ENCODE data around the gene GPC6.

The GPC6 gene

GRCh38 chr13:94140027-94140426, 913.4 kb downstream of the GPC6 start:
- no peak overlapping the region for H3K4me3 ChIP-seq (ENCODE audit: low read length, poor library complexity, severe bottlenecking)
- H3K4me1 ChIP-seq (ENCODE audit: insufficient read depth, low read length, poor library complexity, severe bottlenecking), result no peaks in the 10 kb centered on the region
- no peaks in the 10 kb centered on the region for H4K20me1 ChIP-seq (ENCODE audit: insufficient read depth, low read length, poor library complexity, severe bottlenecking)
- no peak overlapping the region for H3K9ac ChIP-seq (ENCODE audit: low read depth, low read length, poor library complexity, severe bottlenecking)
- H3K36me3 ChIP-seq (ENCODE audit: insufficient read depth, low read length), result no peaks in the 10 kb centered on the region
- no peaks in the 10 kb centered on the region for H3K79me2 ChIP-seq (ENCODE audit: insufficient read depth, low read length)
- no peaks in the 10 kb centered on the region for H3F3A ChIP-seq (ENCODE audit: low read depth)
- no peak overlapping the region for H3K4me2 ChIP-seq (ENCODE audit: low read depth, low read length, poor library complexity, severe bottlenecking)
- no peaks in the 10 kb centered on the region for H3K9me3 ChIP-seq (ENCODE audit: insufficient read depth, low read depth, low read length)
- no peak overlapping the region for H2AFZ ChIP-seq (ENCODE audit: low read length)
- no peak for TF ChIP-seq CTCF (conservative IDR thresholded peaks at IDR 0.05; ENCODE audit: low read length)
- no peak for TF ChIP-seq EZH2phosphoT487 (IDR thresholded peaks at IDR 0.05; ENCODE audit: borderline replicate concordance)
- no peaks in the 10 kb centered on the region for H3K27me3 ChIP-seq (ENCODE audit: insufficient read depth, low read length, poor library complexity, severe bottlenecking)
- H3K9me2 ChIP-seq (replicated peaks; ENCODE audit: low read depth, low read length), result no peaks in the 10 kb centered on the region

GRCh38 chr13:94140511-94140910, 913.9 kb downstream of the GPC6 start:
- H3F3A ChIP-seq (ENCODE audit: low read depth), result no peaks in the 10 kb centered on the region
- no peak overlapping the region for H3K9ac ChIP-seq (ENCODE audit: low read depth, low read length, poor library complexity, severe bottlenecking)
- H4K20me1 ChIP-seq (ENCODE audit: insufficient read depth, low read length, poor library complexity, severe bottlenecking), result no peaks in the 10 kb centered on the region
- H3K9me2 ChIP-seq (replicated peaks; ENCODE audit: low read depth, low read length), result no peaks in the 10 kb centered on the region
- H3K79me2 ChIP-seq (ENCODE audit: insufficient read depth, low read length), result no peaks in the 10 kb centered on the region
- TF ChIP-seq EZH2phosphoT487 (IDR thresholded peaks at IDR 0.05; ENCODE audit: borderline replicate concordance) (no peak), CTCF (conservative IDR thresholded peaks at IDR 0.05; ENCODE audit: low read length) (no peak)
- no peaks in the 10 kb centered on the region for H3K4me1 ChIP-seq (ENCODE audit: insufficient read depth, low read length, poor library complexity, severe bottlenecking)
- H2AFZ ChIP-seq (ENCODE audit: low read length), result no peak overlapping the region
- no peak overlapping the region for H3K4me2 ChIP-seq (ENCODE audit: low read depth, low read length, poor library complexity, severe bottlenecking)
- H3K36me3 ChIP-seq (ENCODE audit: insufficient read depth, low read length), result no peaks in the 10 kb centered on the region
- no peaks in the 10 kb centered on the region for H3K27me3 ChIP-seq (ENCODE audit: insufficient read depth, low read length, poor library complexity, severe bottlenecking)
- no peaks in the 10 kb centered on the region for H3K9me3 ChIP-seq (ENCODE audit: insufficient read depth, low read depth, low read length)
- H3K4me3 ChIP-seq (ENCODE audit: low read length, poor library complexity, severe bottlenecking), result no peak overlapping the region

GRCh38 chr13:94143624-94144350, 917.2 kb downstream of the GPC6 start:
- H2AFZ ChIP-seq (ENCODE audit: low read length), result no peak overlapping the region
- H3K79me2 ChIP-seq (ENCODE audit: insufficient read depth, low read length), result no peaks in the 10 kb centered on the region
- H3K4me2 ChIP-seq (ENCODE audit: low read depth, low read length, poor library complexity, severe bottlenecking), result no peak overlapping the region
- no peaks in the 10 kb centered on the region for H3K27me3 ChIP-seq (ENCODE audit: insufficient read depth, low read length, poor library complexity, severe bottlenecking)
- H3K9me3 ChIP-seq (ENCODE audit: insufficient read depth, low read depth, low read length), result no peaks in the 10 kb centered on the region
- no peak overlapping the region for H3K4me3 ChIP-seq (ENCODE audit: low read length, poor library complexity, severe bottlenecking)
- H3K9me2 ChIP-seq (replicated peaks; ENCODE audit: low read depth, low read length), result no peaks in the 10 kb centered on the region
- TF ChIP-seq CTCF (conservative IDR thresholded peaks at IDR 0.05; ENCODE audit: low read length), result no peak
- TF ChIP-seq EZH2phosphoT487 (IDR thresholded peaks at IDR 0.05; ENCODE audit: borderline replicate concordance), result no peak
- no peaks in the 10 kb centered on the region for H4K20me1 ChIP-seq (ENCODE audit: insufficient read depth, low read length, poor library complexity, severe bottlenecking)
- H3F3A ChIP-seq (ENCODE audit: low read depth), result no peaks in the 10 kb centered on the region
- no peak overlapping the region for H3K9ac ChIP-seq (ENCODE audit: low read depth, low read length, poor library complexity, severe bottlenecking)
- H3K36me3 ChIP-seq (ENCODE audit: insufficient read depth, low read length), result no peaks in the 10 kb centered on the region
- H3K4me1 ChIP-seq (ENCODE audit: insufficient read depth, low read length, poor library complexity, severe bottlenecking), result no peaks in the 10 kb centered on the region
